ENCODE data around the gene GPR17.

The GPR17 gene

DNA sequence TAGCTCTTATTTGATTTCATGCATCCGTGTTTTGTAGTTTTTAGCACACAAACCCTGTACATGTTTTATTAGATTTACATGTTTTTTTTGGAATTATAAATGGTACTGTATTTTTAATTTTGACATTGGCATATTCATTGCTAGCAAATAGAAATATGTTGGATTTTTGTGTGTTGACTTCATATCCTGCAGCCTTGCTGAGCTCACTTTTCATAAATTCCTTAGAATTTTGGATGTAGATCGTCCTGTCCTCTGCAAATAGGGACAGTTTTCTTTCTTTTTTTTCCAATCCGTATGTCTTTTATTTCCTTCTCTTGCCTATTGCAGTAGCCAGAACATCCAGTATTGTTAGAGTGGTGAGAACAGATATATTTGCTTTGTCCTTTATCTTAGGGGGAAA is 46.7 kb upstream of the GPR17 start:
- no peak for DNase-seq (ENCODE audit: low read depth, low spot score)
- no peak overlapping the region for H3K4me3 ChIP-seq (ENCODE audit: low read depth, low read length)
- no peak for TF ChIP-seq CTCF (IDR thresholded peaks at IDR 0.05; ENCODE audit: insufficient read depth, low read length, missing control alignments)
- ChIA-PET POLR2A (no interaction called here), CTCF (interaction anchor here (1.2 to 8.0 kb wide), 2 partner anchors 9 to 51 kb away, joined by 5 to 52 read pairs; no protein-coding TSS in a partner anchor)

GRCh38 chr2:127604986-127605385 is 41.0 kb upstream of the GPR17 start:
- TF ChIP-seq CTCF (IDR thresholded peaks at IDR 0.05; ENCODE audit: insufficient read depth, low read length, missing control alignments), result no peak

GRCh38 chr2:127605691-127606263 is 40.2 kb upstream of the GPR17 start:
- POLR2A ChIA-PET, result no interaction called here
- no peak for TF ChIP-seq CTCF (IDR thresholded peaks at IDR 0.05; ENCODE audit: insufficient read depth, low read length, missing control alignments)
- no peak for DNase-seq (ENCODE audit: low read depth, low spot score)
- no peak overlapping the region for H3K4me3 ChIP-seq (ENCODE audit: low read depth, low read length)
- CTCF ChIA-PET, result interaction anchor here (1.2 to 8.0 kb wide), 2 partner anchors 15 to 22 kb away, joined by 3 to 52 read pairs; no protein-coding TSS in a partner anchor

More at GRCh38 chr2:127604986-127605385, 41.0 kb upstream of the GPR17 start:
- ChIA-PET POLR2A (no interaction called here), CTCF (interaction anchor here (1.1 to 8.0 kb wide), 3 partner anchors 14 to 84 kb away, joined by 3 to 52 read pairs (median 3); no protein-coding TSS in a partner anchor)
- DNase-seq (ENCODE audit: low read depth, low spot score), result no peak
- no peak overlapping the region for H3K4me3 ChIP-seq (ENCODE audit: low read depth, low read length)

DNA sequence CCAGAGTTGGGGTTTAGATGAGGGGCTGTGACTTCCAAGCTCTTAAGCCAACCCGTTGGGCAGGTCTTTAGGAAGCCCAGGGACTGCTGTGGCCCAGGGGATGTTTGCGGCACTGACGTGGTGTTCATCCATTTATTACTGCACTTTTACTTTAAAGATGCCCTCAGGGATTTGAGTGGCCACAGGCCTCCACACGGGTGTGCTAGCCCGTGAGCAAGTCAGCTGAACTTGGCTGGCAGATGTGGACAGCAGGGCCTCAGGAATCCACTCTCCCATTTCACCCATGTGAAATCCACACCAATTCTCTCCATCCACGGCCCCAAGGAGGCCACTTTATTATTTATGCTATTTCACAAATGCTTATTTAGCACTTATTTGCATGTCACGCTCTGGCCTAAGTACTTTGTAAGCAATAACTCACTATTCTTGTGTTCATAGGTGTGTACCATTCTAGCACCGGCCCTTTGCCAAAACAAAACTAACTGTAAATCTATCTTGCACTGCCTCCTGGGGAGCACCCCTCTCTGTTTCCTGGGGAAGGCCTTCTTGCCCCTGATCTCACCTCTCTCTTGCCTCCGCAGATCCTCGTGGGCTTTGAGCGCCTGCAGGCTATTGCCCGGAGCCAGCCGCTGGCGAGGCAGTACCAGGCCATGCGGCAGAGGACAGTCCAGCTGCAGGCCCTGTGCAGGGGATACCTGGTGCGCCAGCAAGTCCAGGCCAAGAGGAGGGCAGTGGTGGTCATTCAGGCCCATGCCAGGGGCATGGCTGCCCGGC is 39.1 kb upstream of the GPR17 start:
- no peak for TF ChIP-seq CTCF (IDR thresholded peaks at IDR 0.05; ENCODE audit: insufficient read depth, low read length, missing control alignments)
- ChIA-PET CTCF (interaction anchor here (1.2 to 8.0 kb wide), 3 partner anchors 16 to 23 kb away, joined by 3 to 52 read pairs (median 8); no protein-coding TSS in a partner anchor), POLR2A (no interaction called here)
- DNase-seq (ENCODE audit: low read depth, low spot score), result no peak
- no peak overlapping the region for H3K4me3 ChIP-seq (ENCODE audit: low read depth, low read length)

GRCh38 chr2:127607399-127607908 is 38.5 kb upstream of the GPR17 start:
- ChIA-PET CTCF (interaction anchor here (1.8 kb wide), 1 partner anchor 16 kb away, joined by 8 read pairs; no protein-coding TSS in a partner anchor), POLR2A (no interaction called here)
- TF ChIP-seq CTCF (IDR thresholded peaks at IDR 0.05; ENCODE audit: insufficient read depth, low read length, missing control alignments), result no peak
- no peak for DNase-seq (ENCODE audit: low read depth, low spot score)
- no peak overlapping the region for H3K4me3 ChIP-seq (ENCODE audit: low read depth, low read length)

Measured in AG04449 (cell line).